ENCODE results near the gene PKLR.
"Not testable (repeated sequence)": the region's sequence is repeated elsewhere in the genome, so short reads cannot be mapped to it uniquely, and the experiment has no call there.

The PKLR gene

DNA sequence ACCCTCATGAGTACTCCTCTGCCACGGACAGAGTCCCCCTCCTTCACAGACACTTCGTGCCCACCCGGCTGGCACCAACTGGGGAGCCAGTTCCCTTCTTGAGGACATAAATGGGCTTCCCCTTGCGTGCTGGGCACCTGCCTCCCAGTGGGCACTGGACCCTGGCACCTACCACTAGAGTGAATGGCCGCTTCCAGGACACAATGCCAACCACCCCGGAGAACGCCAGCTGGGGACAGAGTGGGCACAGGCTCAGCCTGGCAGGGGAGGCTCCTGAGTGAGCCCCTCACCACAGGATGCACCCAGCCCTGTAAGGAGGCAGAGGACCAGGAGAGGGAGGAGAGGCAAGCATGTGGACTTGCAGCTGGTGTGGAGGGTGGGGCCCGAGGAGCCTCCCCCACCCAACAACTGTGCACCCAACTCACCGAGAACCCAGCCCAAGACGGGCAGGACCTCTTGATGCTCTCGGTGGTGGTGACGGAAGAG, 47.0 kb downstream of the PKLR start:
- no peak for DNase-seq

DNA sequence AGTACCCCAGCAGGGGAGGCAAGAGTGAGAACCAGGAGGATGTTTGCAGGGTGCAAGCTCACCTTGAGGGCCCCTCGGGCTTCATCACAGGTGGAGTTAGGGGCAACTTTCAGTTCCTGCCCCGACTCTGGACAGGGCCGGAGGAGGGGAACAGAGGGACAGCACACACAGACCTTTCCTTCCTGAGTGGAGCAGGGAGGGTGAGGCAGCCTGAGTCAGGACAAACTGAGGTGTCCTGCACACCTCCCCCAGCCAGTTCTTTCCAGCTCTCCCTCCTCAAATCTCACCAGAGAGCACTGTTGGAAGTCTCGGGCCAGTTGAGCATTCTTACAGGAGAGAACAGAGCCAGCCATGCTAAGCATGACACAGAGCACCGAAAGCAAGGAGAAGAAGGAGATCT, 47.4 kb downstream of the PKLR start:
- DNase-seq: no peak

DNA sequence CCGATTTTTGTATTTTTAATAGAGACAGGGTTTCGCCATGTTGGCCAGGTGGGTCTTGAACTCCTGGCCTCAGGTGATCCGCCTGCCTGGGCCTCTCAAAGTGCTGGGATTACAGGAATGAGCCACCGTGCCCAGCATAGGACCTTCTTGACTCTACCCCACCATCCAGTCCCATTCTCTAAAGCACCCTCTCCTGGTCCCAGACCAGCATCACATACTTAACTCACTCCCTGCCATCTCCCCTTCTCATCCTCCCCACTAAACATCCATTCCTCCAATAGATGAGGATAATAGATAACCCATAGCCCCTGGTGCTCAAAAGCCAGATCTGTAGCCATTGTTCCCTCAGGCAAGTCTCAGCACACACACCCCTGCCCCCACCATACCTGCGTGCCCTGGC, 48.0 kb downstream of the PKLR start:
- DNase-seq: no peak

DNA sequence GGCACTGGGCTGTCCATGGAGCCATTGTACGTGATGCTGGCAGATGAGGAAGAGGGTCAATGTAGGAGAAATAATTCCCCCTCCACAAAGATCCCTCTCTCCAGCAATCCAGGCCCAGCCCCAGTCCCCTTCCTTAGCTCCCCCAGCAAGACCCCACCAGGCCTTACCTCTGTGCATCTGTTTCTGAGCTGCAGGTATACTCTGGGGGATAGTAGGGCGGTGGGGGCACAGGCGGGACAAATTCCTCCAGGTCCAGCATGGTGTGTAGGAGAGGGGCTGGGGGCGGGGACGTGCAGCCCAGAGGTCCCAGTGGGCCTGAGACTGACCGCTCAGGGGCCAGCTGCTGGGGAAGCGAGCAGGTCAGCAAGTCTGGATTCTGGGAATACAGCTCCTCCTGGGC, 49.7 kb downstream of the PKLR start:
- DNase-seq: no peak

DNA sequence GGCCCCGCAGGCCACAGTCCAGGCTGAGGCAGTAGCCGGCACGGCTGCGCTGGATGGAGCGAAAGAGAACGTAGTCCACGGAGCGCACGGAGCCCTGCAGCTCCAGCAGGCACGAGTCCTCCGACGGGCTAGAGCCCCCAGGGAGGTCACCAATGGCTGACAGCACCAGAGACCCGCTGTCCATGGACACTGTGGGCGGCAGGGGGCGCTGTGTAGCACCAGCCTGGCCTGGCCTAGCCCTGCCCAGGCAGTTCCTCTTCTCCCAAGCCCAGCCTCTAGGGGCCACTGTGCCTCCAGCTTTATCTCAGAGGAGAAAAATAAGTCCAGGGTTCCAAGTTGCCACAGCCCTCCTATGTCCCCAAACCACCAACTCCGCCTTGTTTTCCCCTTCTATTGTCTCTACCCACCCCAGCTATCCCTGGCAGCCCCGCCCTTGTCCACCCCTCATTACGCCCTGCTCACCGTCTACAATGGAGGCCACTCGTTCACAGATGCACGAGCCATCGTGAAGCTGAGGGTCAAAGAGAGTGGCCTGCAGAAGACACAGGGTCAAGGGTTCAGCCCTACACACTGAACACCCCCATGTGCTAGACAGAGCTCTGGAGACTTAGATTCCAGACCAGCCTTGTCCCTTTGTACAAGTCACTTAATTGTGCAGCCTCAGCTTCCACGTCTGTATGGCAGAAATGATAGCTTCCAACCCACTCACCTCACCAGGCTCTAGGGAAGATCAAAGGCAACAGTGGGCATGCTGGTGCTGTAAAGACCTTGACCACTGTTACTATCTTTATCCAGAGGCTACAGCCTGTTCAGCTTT, 50.4 kb downstream of the PKLR start:
- DNase-seq: peak; percentile 98

DNA sequence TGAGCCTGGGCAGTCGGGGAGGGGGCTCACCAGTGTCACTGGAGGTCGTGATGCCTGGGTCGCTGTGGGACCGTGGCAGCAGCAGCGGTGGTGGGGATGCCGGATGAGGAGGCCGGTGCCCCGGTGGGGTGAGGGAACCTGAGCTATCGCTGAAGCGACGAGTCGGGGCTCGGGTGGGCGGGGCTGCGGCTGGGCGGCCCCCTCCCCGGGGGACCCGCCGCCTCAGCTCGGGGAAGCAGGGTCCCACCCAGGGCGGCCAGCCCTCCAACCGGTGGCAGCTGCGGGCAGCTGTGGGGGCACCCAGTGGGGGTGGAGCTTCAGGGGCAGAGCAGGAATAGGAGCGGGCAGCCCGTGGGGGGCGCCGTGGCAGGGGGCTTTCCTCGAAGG, 51.0 kb downstream of the PKLR start:
- DNase-seq: no peak

DNA sequence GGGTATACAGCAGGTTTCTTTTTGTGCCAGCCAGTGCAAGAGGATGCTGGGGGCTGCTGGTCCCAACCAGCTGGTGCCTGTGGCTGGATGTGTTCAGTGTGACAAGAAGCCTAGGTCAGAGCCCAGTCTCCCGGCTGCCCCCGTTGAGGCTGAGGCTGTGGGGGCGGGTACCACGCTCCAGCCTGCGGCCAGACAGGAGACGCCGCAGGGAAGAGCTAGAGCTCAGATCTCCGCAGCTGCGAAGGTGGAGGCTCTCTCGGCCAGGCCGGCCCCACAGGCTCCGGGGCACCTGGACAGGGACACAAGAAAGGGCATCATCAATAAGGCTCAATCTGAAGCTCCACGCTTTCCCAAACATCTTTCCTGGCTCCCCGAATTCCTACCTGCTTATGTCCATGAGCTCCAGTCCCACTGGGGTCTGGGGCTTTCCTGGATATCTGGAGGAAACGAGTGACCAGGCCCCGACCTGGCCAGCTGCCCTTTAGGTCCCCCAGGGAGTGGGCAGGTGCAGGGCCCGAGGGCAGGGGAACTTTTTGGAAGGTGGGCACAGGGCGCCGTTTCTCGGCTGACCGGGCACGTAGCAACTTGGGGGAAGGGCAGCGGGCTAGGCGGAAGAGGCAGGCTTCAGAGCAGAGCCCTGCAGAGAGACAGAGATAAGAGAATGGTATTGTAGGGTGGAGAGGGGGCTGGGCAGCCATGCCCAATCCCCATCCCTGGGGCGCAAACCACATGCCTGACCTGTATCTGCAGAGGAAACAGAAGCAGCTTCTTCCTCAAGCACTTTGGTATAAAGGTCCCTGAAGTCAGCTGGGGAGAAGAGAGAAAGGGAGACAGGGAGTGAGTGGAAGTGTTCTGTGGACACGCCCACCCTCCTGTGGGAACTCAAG, 53.3 kb downstream of the PKLR start:
- no peak for DNase-seq

DNA sequence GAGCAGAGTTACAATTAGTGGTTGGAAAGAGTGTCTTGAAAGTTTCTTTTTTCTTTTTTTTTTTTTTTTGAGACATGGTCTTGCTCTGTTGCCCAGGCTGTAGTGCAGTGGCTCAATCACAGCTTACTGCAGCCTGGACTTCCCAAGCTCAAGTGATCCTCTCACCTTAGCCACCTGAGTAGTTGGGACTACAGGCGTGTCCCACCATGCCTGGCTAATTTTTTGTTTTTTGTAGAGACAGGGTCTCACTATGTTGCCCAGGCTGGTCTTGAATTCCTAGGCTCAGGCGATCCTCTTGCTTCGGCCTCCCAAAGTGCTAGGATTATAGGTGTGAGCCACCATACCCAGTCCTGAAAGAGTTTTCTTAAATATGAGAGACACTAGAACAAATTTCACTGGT, 54.4 kb downstream of the PKLR start:
- DNase-seq: not testable (repeated sequence)

DNA sequence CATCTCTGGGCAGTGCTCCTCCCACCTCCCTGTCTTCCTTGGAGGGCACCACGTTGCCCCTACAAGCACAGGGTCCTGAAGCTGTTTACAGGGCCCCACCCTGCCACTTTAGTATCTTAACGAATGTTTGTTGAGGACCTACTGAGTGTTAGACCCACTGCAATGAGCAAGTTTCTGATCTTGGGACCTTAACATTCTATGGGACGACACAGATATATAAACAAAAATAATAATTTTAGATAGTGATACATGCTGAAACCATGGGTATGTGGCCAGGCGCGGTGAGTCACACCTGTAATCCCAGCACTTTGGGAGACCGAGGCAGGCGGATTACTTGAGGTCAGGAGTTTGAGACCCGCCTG, 56.1 kb downstream of the PKLR start:
- DNase-seq: no peak

DNA sequence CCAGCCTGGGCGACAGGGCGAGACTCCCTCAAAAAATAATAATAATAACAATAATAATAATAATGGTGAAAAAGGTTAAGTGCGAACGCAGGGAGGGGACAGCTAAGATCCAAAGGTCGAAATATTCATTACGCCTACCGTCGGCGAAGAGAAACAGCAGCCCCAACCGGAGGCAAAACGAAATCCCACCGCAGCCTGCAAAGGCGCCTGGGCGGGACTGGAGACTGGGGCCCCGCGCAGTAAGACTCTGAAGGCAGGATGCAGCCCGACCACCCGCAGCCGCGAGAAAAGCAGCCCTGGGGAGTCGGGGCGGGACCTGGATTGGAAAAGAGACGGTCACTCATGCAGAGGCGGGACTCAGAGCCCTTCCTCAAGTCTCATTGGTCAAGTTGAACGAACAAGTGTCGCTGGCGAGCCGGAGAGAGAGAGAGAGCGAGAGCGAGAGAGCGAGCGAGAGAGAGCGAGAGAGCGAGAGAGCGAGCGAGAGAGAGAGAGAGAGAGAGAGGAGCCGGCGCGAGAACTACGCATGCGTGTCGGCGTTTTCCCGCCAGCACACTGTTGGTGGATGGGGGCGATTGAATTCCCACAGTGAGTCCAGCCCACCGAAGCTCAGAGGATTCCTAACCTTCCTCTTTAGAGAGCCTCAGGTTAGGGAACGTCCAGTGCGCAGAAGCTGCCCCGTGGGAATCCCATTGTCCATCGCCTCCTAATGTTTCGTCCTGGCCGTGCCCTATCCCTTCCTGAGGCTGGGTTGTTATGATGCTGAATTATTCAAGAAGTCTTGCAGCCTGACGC, 56.7 kb downstream of the PKLR start:
- DNase-seq: peak; percentile 100

DNA sequence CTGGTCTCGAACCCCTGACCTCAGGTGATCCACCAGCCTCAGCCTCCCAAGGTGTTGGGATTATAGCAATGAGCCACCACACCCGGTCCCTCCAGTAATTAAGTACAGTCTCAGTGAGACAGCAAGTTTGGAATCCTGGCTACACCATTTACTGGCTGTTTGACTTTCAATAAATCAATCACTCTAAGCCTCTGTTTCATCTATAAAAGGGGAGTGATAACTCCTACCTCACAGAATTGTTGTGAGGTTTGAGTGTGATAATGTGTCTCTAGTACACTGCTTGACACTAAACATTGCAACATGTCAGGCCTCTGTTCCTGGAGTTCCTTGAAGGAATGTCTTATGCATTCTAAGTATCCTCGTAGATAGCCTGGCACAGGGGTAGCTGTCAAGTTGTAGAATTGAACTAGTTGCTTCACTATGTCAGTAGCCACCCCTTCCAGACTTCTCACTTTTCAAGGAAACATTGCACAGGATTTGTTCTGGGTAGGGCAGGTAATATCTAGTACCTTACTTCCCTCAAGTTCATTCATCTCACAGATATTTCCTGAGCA, 58.4 kb downstream of the PKLR start:
- peak; percentile 14 for DNase-seq

DNA sequence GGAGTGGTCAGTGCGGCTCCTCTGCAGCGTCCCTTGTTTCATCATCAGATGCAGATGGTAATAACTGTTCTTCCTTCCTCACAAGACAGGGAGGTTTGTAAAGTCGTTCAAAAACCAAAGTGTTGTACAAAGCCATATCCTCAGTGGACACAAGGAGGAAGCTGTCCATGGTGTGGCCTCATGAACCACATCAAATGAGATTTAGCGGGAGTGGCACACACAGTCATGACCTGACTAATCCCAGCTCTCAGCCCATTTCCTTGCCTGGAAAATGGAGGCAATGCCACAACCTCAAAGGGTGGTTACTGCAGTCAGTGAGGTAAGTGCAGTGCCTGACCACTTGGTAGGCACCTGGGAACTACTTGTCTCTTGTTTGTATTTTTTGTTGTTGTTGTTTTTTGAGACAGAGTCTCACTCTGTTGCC, 59.4 kb downstream of the PKLR start:
- DNase-seq: no peak

DNA sequence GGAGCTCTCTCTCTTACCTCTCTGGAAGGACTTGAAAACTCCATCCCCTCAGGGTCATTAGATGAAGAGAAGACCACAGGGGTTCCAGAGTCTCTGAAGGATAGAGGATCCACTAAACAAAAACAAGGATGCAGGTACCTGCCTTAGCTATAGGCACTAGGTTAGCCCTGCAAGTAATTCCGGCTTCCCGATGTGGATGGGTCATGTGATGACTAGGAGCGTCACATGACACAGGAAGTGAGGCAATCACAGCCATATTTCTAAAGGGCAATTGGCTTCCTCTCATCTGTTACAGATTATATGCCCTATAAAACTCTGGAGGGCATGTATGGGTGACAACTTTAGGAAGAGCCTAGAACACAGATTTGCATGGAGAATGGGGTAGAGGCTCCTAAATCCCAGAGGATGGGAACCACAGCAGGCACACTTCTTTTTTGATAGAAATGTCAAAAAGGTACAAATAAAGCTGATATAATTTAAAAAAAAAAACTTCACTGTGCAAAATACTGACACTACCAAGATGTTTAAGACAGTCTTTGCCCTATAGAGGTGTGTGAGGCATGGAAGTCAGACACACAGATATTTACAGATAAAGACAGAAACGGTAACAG, 60.1 kb downstream of the PKLR start:
- DNase-seq: peak; percentile 95

Measured in eye (tissue), 1 donor.